Colonic mucosa (tissue), 4 donors: Measurements from ENCODE around the gene TTF1. TPM values are rescaled to one million over a fixed set of nuclear protein-coding genes. Genes with fewer than 3 reads are reported as not detected.
A peak's percentile ranks its signal among the peaks of the same experiment; 100 is the strongest.

Experiments used
- DNase-seq: peaks from one replicate; pipeline ENCODE4 v3.0.0-alpha.2; 2020
- H3K27ac ChIP-seq: fragments of 200-600 bp; one replicate; pipeline ENCODE4 v1.8.0; 2021
- H3K27me3 ChIP-seq: fragments of 200-600 bp; one replicate; pipeline ENCODE4 v1.8.0; 2021
- H3K36me3 ChIP-seq: fragments of 200-600 bp; one replicate; pipeline ENCODE4 v1.8.0; 2021
- H3K4me1 ChIP-seq: fragments of 200-600 bp; one replicate; pipeline ENCODE4 v1.8.0; 2021; ENCODE audit warnings: mild to moderate bottlenecking
- H3K4me3 ChIP-seq: fragments of 200-600 bp; one replicate; pipeline ENCODE4 v1.8.0; 2021
- H3K9ac ChIP-seq, 2 donors: one replicate each; pipeline ENCODE4 v1.7.0; 2013; ENCODE audit warnings: control low read depth in 2 of 2, low read depth in 2 of 2, low read length in 2 of 2
- H3K9me3 ChIP-seq: fragments of 200-600 bp; one replicate; pipeline ENCODE4 v1.8.0; 2021
- CTCF ChIP-seq: fragments of 200-600 bp; IDR thresholded peaks from one replicate; pipeline ENCODE4 v1.8.0; 2022; ENCODE audit warnings: antibody characterized with exemption, mild to moderate bottlenecking
- intact Hi-C: fragments of 100-400 bp; cut with DNase I; formaldehyde crosslinking; loops from one replicate; pipeline ENCODE4 v1.14.1; 2022
- total RNA-seq, 2 donors: library from RNA; stranded (reverse); fragmentation: NEBNext Ultra II Directional in 1 of 2; extraction: Animal tissue kit (Norgen Biotek cat#: 25700) in 1 of 2; gene quantifications; one replicate each; pipeline ENCODE4 v1.2.1, GENCODE V29; 2021
- donor health status: healthy.
- donor health status: DM: no; HTN: no; CAD: no.
- donor health status: DM: no; HTN: no; CAD: no.

The TTF1 gene
- total RNA-seq = 10 to 100 TPM; 11.1 to 11.2 TPM

- peak within 1 kb of the TSS in 1 of 2 donors; percentile 68 for H3K9ac ChIP-seq
Observed at GRCh38 chr9:132406554-132407122, at the start of gene TTF1. TSS of gene TTF1 (minus strand) at chr9:132406840. CDS start at chr9:132402821, 4,019 bp downstream.

GRCh38 chr9:132456241-132456640, 49.6 kb upstream of the TTF1 start:
- H3K9me3 ChIP-seq = no peaks in the 10 kb centered on the region
- DNase-seq = no peak
- H3K27ac ChIP-seq = no peak overlapping the region
- H3K4me1 ChIP-seq = no peaks in the 10 kb centered on the region
- H3K27me3 ChIP-seq = no peaks in the 10 kb centered on the region
- intact Hi-C loops = no loop called here
- H3K4me3 ChIP-seq = no peak overlapping the region
- H3K9ac ChIP-seq = no peak overlapping the region
- H3K36me3 ChIP-seq = no peaks in the 10 kb centered on the region
- TF ChIP-seq CTCF = no peak

More at GRCh38 chr9:132406554-132407122, at the start of gene TTF1:
- Histone ChIP-seq H3K27ac (peak within 1 kb of the TSS; percentile 22), H3K36me3 (no peaks in the 10 kb centered on the region), H3K4me3 (peak within 1 kb of the TSS; percentile 89), H3K4me1 (peaks cover 18% of the 10 kb centered on the region), H3K27me3 (peaks cover 16% of the 10 kb centered on the region), H3K9me3 (no peaks in the 10 kb centered on the region)
- DNase-seq = peak; percentile 92
- no peak for TF ChIP-seq CTCF
- intact Hi-C loops = no loop called here

GRCh38 chr9:132451276-132451675, 44.6 kb upstream of the TTF1 start:
- Histone ChIP-seq H3K9me3 (no peaks in the 10 kb centered on the region), H3K4me1 (no peaks in the 10 kb centered on the region), H3K9ac (no peak overlapping the region), H3K27ac (no peak overlapping the region), H3K27me3 (no peaks in the 10 kb centered on the region), H3K36me3 (no peaks in the 10 kb centered on the region), H3K4me3 (no peak overlapping the region)
- no peak for DNase-seq
- intact Hi-C loops = no loop called here
- TF ChIP-seq CTCF = no peak

GRCh38 chr9:132447902-132448301, 41.3 kb upstream of the TTF1 start:
- Histone ChIP-seq H3K4me3 (no peak overlapping the region), H3K4me1 (no peaks in the 10 kb centered on the region), H3K27ac (no peak overlapping the region), H3K9me3 (no peaks in the 10 kb centered on the region), H3K36me3 (no peaks in the 10 kb centered on the region), H3K9ac (no peak overlapping the region), H3K27me3 (peaks cover 3% of the 10 kb centered on the region)
- intact Hi-C loops = no loop called here
- no peak for TF ChIP-seq CTCF
- no peak for DNase-seq

- intact Hi-C loops = no loop called here
- no peak overlapping the region for H3K9ac ChIP-seq
- H3K4me3 ChIP-seq = no peak overlapping the region
- no peaks in the 10 kb centered on the region for H3K36me3 ChIP-seq
- no peak for TF ChIP-seq CTCF
- no peak for DNase-seq
- no peaks in the 10 kb centered on the region for H3K9me3 ChIP-seq
- H3K27ac ChIP-seq = no peak overlapping the region
- peaks cover 3% of the 10 kb centered on the region for H3K27me3 ChIP-seq
- H3K4me1 ChIP-seq = no peaks in the 10 kb centered on the region
Observed at GRCh38 chr9:132447346-132447745, 40.7 kb upstream of the TTF1 start.
